A204.1 (cell line): Measurements from ENCODE around the gene ACADM.
"Not testable (repeated sequence)": the region's sequence is repeated elsewhere in the genome, so short reads cannot be mapped to it uniquely, and the experiment has no call there.

Experiments
- FAIRE-seq: peaks from 2 replicates; lab custom pipeline; 2012; peaks lifted over from hg19 to GRCh38; lab: Jason Lieb, UNC

Gene ACADM

GRCh38 chr1:75724472-75725022, at the start of gene ACADM:
Gene ACADM (plus strand): TSS chr1:75724709. CDS start chr1:75724788, 79 bp downstream.
- no peak for FAIRE-seq

- FAIRE-seq: no peak
Observed at GRCh38 chr1:75677443-75677842, 47.1 kb upstream of the ACADM start.

GRCh38 chr1:75677964-75678363, 46.5 kb upstream of the ACADM start:
- not testable (repeated sequence) for FAIRE-seq

- FAIRE-seq: no peak
Observed at GRCh38 chr1:75690547-75690946, 34.0 kb upstream of the ACADM start.

- FAIRE-seq: no peak
Observed at GRCh38 chr1:75693551-75693950, 31.0 kb upstream of the ACADM start.

- FAIRE-seq: no peak
Observed at GRCh38 chr1:75696000-75696399, 28.5 kb upstream of the ACADM start.

- FAIRE-seq: no peak
Observed at GRCh38 chr1:75707191-75707590, 17.3 kb upstream of the ACADM start.

- no peak for FAIRE-seq
Observed at GRCh38 chr1:75708910-75709309, 15.6 kb upstream of the ACADM start.

GRCh38 chr1:75710832-75711231, 13.7 kb upstream of the ACADM start:
- no peak for FAIRE-seq

GRCh38 chr1:75711846-75712245, 12.7 kb upstream of the ACADM start:
- FAIRE-seq: no peak

GRCh38 chr1:75712306-75712705, 12.2 kb upstream of the ACADM start:
- FAIRE-seq: no peak

- no peak for FAIRE-seq
Observed at GRCh38 chr1:75719810-75720209, 4.7 kb upstream of the ACADM start.

GRCh38 chr1:75720325-75720724, 4.2 kb upstream of the ACADM start:
- FAIRE-seq: no peak

GRCh38 chr1:75720820-75721219, 3.7 kb upstream of the ACADM start:
- no peak for FAIRE-seq

GRCh38 chr1:75722246-75722645, 2.3 kb upstream of the ACADM start:
- FAIRE-seq: not testable (repeated sequence)

- no peak for FAIRE-seq
Observed at GRCh38 chr1:75722966-75723365, 1.5 kb upstream of the ACADM start.

- no peak for FAIRE-seq
Observed at GRCh38 chr1:75723989-75724471, 479 bp upstream of the ACADM start.

GRCh38 chr1:75725266-75725665, 757 bp downstream of the ACADM start:
- FAIRE-seq: no peak

GRCh38 chr1:75725861-75726361, 1.4 kb downstream of the ACADM start:
- FAIRE-seq: no peak

- no peak for FAIRE-seq
Observed at GRCh38 chr1:75727571-75727970, 3.1 kb downstream of the ACADM start.

- no peak for FAIRE-seq
Observed at GRCh38 chr1:75730432-75730831, 5.9 kb downstream of the ACADM start.

GRCh38 chr1:75731881-75732280, 7.4 kb downstream of the ACADM start:
- FAIRE-seq: no peak

- no peak for FAIRE-seq
Observed at GRCh38 chr1:75732703-75733102, 8.2 kb downstream of the ACADM start.

GRCh38 chr1:75733661-75734060, 9.2 kb downstream of the ACADM start:
- FAIRE-seq: no peak

- no peak for FAIRE-seq
Observed at GRCh38 chr1:75736016-75736415, 11.5 kb downstream of the ACADM start.
